HUES64 (cell line): ENCODE measurements around the gene MTMR12.
A peak's percentile ranks its signal among the peaks of the same experiment; 100 is the strongest.
"Not testable (repeated sequence)": the region's sequence is repeated elsewhere in the genome, so short reads cannot be mapped to it uniquely, and the experiment has no call there.

Experiments
- H3K27ac ChIP-seq: 2 replicates; pipeline ENCODE4 v1.7.0; 2013; ENCODE audit warnings: low read depth, low read length, inconsistent platforms
- H3K27me3 ChIP-seq: 2 replicates; pipeline ENCODE4 v1.6.1; 2013; ENCODE audit warnings: mild to moderate bottlenecking, low read length; ENCODE audit not compliant: insufficient read depth
- H3K36me3 ChIP-seq: 2 replicates; pipeline ENCODE4 v1.6.1; 2013; ENCODE audit warnings: mild to moderate bottlenecking, low read length; ENCODE audit not compliant: insufficient read depth
- H3K4me1 ChIP-seq: 2 replicates; pipeline ENCODE4 v1.6.1; 2013; ENCODE audit warnings: mild to moderate bottlenecking, low read length, moderate library complexity; ENCODE audit not compliant: insufficient read depth
- H3K4me3 ChIP-seq: 2 replicates; pipeline ENCODE4 v1.5.1; 2013; ENCODE audit warnings: mild to moderate bottlenecking, low read length, moderate library complexity
- H3K9ac ChIP-seq: 2 replicates; pipeline ENCODE4 v1.6.1; 2013; ENCODE audit warnings: mild to moderate bottlenecking, low read depth, low read length
- H3K9me3 ChIP-seq: 2 replicates; pipeline ENCODE4 v1.6.1; 2013; ENCODE audit warnings: low read depth, low read length; ENCODE audit not compliant: insufficient read depth
- WGBS: fragments of 150-250, 120-280 bp; methylation state at CpG from one replicate; pipeline ENCODE4 v1.1.7; 2013; ENCODE audit warnings: missing lambda C conversion rate; 5-methylcytosine and 5-hydroxymethylcytosine counted together

The MTMR12 gene

DNA sequence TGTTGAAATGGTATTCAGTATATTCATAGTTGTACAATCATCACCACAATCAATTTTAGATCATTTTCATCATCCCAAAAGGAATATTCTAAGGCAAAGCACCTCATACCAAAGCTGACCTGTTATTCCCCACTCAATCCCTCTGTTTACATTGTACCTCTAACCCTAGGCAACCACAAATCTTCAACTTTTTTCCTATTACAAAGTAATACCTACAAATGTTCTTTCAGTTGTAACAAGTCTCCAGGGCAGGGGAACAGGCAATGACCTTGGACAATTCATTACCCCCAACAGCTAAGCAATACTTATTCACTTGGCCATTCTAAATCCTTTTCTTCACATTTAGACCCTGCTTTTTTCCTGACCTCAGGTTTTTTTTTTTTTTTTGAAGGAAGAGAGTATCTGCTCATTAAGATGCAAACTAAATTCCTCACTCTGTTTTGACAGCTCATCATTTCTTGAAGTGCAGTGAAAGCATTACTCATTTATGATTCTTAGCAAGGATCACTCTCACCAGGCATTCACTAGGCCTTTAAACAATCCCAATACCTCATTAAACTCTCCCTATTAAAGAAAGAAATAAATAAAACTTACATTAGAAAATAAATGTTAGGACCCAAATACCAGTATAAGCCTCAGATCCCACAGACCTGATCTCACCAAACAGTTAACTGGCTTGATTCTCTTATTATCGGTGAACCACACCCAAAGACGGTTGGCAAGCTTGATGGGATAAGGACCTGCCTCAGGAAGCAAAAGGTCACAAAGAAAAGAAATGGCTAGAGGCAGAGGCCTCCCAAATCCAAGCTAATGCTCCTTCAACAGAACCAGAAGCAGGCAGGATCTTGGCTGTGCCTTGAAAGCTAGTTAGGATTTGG lies 15.3 kb downstream of the MTMR12 start:
- no peaks in the 10 kb centered on the region for H3K27me3 ChIP-seq

DNA sequence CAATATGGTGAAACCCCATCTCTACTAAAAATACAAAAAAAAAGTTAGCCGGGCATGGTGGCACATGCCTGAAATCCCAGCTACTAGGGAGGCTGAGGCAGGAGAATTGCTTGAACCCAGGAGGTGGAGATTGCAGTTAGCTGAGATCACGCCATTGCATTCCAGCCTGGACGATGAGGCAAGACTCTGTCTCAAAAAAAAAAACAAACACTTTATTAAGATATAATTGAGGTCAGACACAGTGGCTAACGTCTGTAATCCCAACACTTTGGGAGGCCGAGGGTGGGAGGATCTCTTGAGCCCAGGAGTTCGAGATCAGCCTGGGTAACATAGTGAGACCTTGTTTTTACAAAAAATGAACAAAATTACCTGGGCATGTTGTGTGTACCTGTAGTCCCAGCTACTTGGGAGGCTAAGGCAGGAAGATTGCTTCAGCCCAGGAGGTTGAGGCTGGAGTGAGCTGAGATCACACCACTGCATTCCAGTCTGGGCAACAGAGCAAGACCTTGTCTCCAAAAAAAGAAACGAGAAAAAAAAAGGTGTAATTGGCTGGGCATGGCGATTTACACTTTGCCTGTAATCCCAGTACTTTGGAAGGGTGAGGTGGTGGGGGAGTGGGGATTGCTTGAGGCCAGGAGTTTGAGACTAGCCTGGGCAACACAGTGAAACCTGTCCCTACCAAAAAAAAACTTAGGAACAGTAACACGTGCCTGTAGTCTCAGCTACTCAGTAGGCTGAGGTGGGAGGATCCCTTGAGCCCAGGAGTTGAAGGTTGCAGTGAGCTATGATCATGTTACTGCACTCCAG lies 16.6 kb downstream of the MTMR12 start:
- peaks cover 18% of the 10 kb centered on the region for H3K36me3 ChIP-seq
- 94% methylated on average over 9 of the region's 9 CpGs for WGBS
- not testable (repeated sequence) for H3K27ac ChIP-seq, H3K27me3 ChIP-seq, H3K4me3 ChIP-seq, H3K9ac ChIP-seq, H3K9me3 ChIP-seq
- peaks cover 12% of the 10 kb centered on the region for H3K4me1 ChIP-seq

More for the DNA sequence above, 15.3 kb downstream of the MTMR12 start:
- Histone ChIP-seq H3K4me1 (peaks cover 12% of the 10 kb centered on the region), H3K9me3 (no peaks in the 10 kb centered on the region), H3K4me3 (no peak overlapping the region), H3K9ac (no peak overlapping the region), H3K27ac (no peak overlapping the region), H3K36me3 (peaks cover 18% of the 10 kb centered on the region)
- 82% methylated on average over 2 of the region's 2 CpGs for WGBS

DNA sequence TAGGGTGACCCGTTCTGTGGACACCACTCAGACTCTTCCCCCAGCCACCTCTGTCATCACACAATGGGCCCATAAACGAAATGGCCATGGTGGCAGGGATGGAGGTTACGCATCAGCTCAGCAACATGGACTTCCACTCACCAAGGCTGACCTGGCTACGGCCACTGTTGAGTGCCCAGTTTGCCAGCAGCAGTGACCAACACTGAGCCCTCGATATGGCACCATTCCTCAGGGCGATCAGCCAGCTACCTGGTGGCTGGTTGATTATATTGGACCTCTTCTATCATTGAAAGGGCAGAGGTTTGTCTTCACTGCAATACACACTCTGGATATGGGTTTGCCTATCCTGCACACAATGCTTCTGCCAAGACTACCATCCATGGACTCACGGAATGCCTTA lies 21.1 kb downstream of the MTMR12 start:
- Histone ChIP-seq H3K4me3 (no peak overlapping the region), H3K9me3 (no peaks in the 10 kb centered on the region), H3K27ac (no peak overlapping the region), H3K36me3 (peaks cover 18% of the 10 kb centered on the region), H3K4me1 (peaks cover 14% of the 10 kb centered on the region), H3K9ac (no peak overlapping the region), H3K27me3 (no peaks in the 10 kb centered on the region)
- WGBS, result 96% methylated on average over 7 of the region's 7 CpGs

DNA sequence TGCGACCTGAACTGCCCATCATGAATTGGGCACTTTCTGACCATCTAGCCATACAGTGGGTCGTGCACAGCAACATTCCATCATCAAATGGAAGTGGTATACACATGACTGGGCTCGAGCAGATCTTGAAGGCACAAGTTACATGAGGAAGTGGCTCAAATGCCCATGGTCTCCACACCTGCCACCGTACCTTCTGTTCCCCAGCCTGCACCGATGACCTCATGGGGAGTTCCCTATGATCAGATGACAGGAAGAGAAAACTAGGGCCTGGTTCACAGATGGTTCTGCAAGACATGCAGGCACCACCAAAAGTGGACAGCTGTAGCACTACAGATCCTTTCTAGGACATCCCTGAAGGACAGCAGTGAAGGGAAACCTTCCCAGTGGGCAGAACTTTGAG lies 21.8 kb downstream of the MTMR12 start:
- peaks cover 17% of the 10 kb centered on the region for H3K4me1 ChIP-seq
- no peaks in the 10 kb centered on the region for H3K9me3 ChIP-seq
- H3K36me3 ChIP-seq, result peaks cover 13% of the 10 kb centered on the region
- H3K27ac ChIP-seq, result no peak overlapping the region
- no peak overlapping the region for H3K9ac ChIP-seq
- WGBS, result 90% methylated on average over 5 of the region's 5 CpGs
- H3K27me3 ChIP-seq, result no peaks in the 10 kb centered on the region
- H3K4me3 ChIP-seq, result no peak overlapping the region

DNA sequence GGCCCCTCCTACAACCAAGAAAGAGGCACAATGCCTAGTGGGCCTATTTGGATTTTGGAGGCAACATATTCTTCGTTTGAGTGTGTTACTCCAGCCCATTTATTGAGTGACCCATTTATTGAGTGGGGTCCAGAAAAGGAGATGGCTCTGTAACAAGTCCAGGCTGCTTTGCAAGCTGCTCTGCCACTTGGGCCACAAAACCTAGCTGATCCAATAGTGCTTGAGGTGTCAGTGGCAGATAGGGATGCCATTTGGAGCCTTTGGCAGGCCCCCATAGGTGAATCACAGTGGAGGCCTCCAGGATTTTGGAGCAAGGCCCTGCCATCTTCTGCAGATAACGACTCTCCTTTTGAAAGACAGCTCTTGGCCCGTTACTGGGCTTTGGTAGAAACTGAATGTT lies 22.2 kb downstream of the MTMR12 start:
- H3K4me1 ChIP-seq, result peaks cover 21% of the 10 kb centered on the region
- not testable (repeated sequence) for H3K4me3 ChIP-seq, H3K9ac ChIP-seq, H3K27ac ChIP-seq, H3K9me3 ChIP-seq, H3K27me3 ChIP-seq, H3K36me3 ChIP-seq
- 88% methylated on average over 3 of the region's 3 CpGs for WGBS

DNA sequence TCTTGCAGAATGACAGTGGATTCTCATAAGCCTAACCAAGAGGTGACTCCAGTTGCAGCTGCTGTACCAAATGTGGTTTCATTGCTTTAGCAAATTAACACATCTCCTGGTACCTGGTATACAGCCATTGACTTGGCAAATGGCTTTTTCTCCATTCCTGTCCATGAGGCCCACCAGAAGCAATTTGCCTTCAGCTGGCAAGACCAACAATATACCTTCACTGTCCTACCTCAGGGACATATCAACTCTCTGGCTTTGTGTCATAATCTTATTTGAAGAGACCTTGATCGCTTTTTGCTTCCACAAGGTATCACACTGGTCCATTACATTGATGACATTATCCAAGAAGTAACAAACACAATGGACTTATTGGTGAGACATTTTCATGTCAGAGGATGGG lies 22.8 kb downstream of the MTMR12 start:
- not testable (repeated sequence) for H3K9ac ChIP-seq, H3K9me3 ChIP-seq, H3K27me3 ChIP-seq, H3K36me3 ChIP-seq, H3K4me3 ChIP-seq, H3K27ac ChIP-seq
- peaks cover 23% of the 10 kb centered on the region for H3K4me1 ChIP-seq
- WGBS, result 100% methylated on average over 1 of the region's 1 CpG

DNA sequence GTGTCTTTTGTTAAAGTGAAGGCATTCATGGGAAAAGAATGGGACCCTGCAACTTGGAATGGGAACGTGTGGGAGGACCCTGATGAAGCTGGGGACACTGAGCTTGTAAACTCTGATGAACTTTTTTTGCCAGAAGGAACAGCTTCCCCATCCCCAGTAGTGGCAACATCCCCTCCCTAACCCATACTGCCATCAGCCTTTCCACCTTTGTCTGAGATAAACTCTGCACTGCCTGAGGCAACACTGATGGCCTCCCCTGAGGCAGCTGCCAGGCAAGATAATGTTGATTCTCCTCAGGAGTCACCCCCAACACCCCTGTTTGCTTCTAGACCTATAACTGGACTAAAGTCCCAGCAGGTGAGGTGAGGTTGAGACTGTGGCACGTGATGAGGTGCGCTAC lies 24.6 kb downstream of the MTMR12 start:
- WGBS, result 75% methylated on average over 3 of the region's 3 CpGs
- H3K9me3 ChIP-seq, H3K36me3 ChIP-seq, H3K27me3 ChIP-seq, H3K27ac ChIP-seq, H3K4me3 ChIP-seq, H3K9ac ChIP-seq: not testable (repeated sequence)
- peaks cover 36% of the 10 kb centered on the region for H3K4me1 ChIP-seq

DNA sequence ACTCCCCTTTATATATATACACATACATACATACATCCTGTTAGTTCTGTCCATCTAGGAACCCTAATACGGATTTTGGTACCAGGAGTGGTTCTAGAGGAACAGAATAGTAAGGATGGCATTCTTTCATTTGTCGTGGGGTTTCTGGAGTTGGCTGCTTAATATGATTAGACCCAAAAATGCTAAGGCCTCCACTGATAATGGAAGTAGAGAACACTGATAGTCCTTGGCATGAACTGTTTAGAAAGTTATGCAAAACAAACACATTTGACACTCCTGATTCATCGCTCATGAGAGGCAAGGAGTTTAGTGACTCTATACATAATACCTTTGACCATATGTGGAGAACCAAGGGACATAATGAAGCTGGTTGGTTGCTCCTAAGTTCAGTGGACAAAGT lies 25.2 kb downstream of the MTMR12 start:
- H3K27me3 ChIP-seq, H3K4me3 ChIP-seq, H3K9ac ChIP-seq, H3K9me3 ChIP-seq, H3K36me3 ChIP-seq, H3K27ac ChIP-seq: not testable (repeated sequence)
- 90% methylated on average over 2 of the region's 3 CpGs for WGBS
- H3K4me1 ChIP-seq, result peaks cover 36% of the 10 kb centered on the region

DNA sequence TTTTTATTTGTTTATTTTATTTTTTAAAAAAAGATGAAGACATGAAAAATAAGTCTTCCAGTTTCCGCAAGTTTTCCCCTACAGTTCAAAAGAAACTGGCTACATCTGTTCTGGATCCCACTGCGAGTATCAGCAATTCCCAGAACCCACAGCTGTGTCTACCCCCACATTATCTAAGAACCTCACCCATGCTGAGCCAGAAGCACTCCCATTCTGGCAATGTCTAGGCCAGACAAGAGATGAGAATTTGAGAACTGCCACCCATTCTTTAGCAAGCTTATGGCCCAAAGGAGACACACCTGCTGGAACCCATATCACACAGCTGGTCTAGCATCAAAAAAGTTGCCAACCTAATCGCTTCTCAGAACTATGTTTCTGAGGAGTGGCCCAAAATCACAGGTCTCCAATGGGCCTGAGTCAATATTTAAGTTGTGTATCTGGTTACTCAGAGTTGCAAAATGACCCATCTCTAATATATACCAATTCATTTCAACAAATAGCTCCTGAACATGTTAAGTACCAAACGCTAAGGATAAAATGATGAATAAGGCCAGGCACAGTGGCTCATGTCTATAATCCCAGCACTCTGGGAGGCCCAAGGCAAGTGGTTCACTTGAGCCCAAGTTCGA lies 27.1 kb downstream of the MTMR12 start:
- Histone ChIP-seq H3K4me3 (no peak overlapping the region), H3K36me3 (no peaks in the 10 kb centered on the region), H3K4me1 (peaks cover 36% of the 10 kb centered on the region), H3K9me3 (no peaks in the 10 kb centered on the region), H3K9ac (no peak overlapping the region), H3K27ac (peak overlapping the region; percentile 41; the same call in 1 of the 2 replicates), H3K27me3 (no peaks in the 10 kb centered on the region)
- 95% methylated on average over 5 of the region's 5 CpGs for WGBS

DNA sequence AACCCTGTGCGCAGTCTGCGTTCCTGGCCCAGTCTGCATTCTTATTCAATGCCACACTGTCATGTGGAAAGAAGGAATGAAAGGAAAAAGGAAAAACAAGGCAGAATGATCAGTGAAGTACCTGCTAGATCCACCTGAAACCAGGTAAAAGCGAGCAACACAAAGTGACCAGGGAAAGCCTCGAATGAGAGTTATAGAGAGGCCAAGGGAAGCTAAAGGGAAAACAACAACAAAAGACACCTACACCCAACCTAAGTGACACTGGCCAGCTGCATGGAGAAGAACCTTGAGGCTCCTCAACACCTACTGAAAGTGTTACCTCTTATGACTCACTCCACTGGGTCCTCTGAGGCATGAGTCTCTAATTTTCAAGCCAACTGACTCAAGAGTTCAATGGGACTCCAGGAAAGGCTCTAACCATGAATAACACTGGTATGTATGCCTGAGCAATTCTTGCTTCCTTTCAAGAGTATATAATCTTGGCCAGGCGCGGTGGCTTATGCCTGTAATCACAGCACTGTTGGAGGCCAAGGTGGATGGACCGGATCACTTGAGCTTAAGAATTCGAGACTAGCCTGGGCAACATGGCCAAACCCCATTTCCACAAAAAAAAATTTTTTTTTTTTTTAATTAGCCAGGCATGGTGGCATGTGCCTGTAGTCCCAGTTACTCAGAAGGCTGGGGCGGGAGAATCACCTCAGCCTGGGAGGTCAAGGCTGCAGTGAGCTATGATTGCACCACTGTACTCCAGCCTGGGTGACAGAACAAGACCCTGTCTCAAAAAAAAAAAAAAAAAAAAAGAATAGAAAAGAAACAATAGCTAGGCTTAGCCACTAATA lies 29.0 kb downstream of the MTMR12 start:
- Histone ChIP-seq H3K4me1 (peaks cover 36% of the 10 kb centered on the region), H3K27me3 (no peaks in the 10 kb centered on the region), H3K9ac (no peak overlapping the region), H3K27ac (no peak overlapping the region; the same call in 1 of the 2 replicates), H3K9me3 (no peaks in the 10 kb centered on the region), H3K4me3 (no peak overlapping the region), H3K36me3 (no peaks in the 10 kb centered on the region)
- WGBS, result 96% methylated on average over 9 of the region's 9 CpGs
